Liver (tissue), 9 donors: ENCODE data around the gene KCNIP1. TPM values are rescaled to one million over a fixed set of nuclear protein-coding genes. Genes with fewer than 3 reads are reported as not detected.
A peak's percentile ranks its signal among the peaks of the same experiment; 100 is the strongest.

Experiments used
- DNase-seq: peaks from one replicate; pipeline ENCODE4 v3.0.0-alpha.2; 2017; ENCODE audit warnings: low spot score
- H3K27ac ChIP-seq, 2 donors: one replicate each; pipeline ENCODE4 v1.7.0; 2013; ENCODE audit warnings: inconsistent platforms in 2 of 2, low read length in 2 of 2, control low read depth in 1 of 2, low read depth in 1 of 2, mild to moderate bottlenecking in 1 of 2
- H3K27me3 ChIP-seq, 4 donors: one replicate each; pipeline versions ENCODE4 v1.6.1 to v1.7.0; 2013; ENCODE audit warnings: low read length in 3 of 4, inconsistent platforms in 1 of 4, mild to moderate bottlenecking in 1 of 4, moderate library complexity in 1 of 4; ENCODE audit not compliant: control insufficient read depth in 4 of 4, insufficient read depth in 4 of 4
- H3K36me3 ChIP-seq, 4 donors: one replicate each; pipeline versions ENCODE4 v1.6.1 to v1.7.0; 2013; ENCODE audit warnings: low read length in 3 of 4, mild to moderate bottlenecking in 3 of 4, low read depth in 1 of 4, moderate library complexity in 1 of 4; ENCODE audit not compliant: control insufficient read depth in 4 of 4, insufficient read depth in 3 of 4
- H3K4me1 ChIP-seq, 4 donors: one replicate each; pipeline versions ENCODE4 v1.6.1 to v1.7.0; 2013; ENCODE audit warnings: low read length in 3 of 4, mild to moderate bottlenecking in 3 of 4, moderate library complexity in 1 of 4; ENCODE audit not compliant: control insufficient read depth in 4 of 4, insufficient read depth in 4 of 4
- H3K4me3 ChIP-seq, 3 donors: one replicate each; pipeline versions ENCODE4 v1.6.1 to v1.7.0; 2013; ENCODE audit warnings: low read length in 3 of 3, control low read depth in 1 of 3, low read depth in 1 of 3, mild to moderate bottlenecking in 1 of 3
- H3K9ac ChIP-seq, 2 donors: one replicate each; pipeline ENCODE4 v1.7.0; 2013; ENCODE audit warnings: low read length in 2 of 2, mild to moderate bottlenecking in 2 of 2, moderate library complexity in 2 of 2, control low read depth in 1 of 2, low read depth in 1 of 2
- H3K9me3 ChIP-seq, 4 donors: one replicate each; pipeline versions ENCODE4 v1.6.1 to v1.7.0; 2013; ENCODE audit warnings: low read length in 3 of 4; ENCODE audit not compliant: control insufficient read depth in 4 of 4
- EGR1 ChIP-seq, 2 donors: IDR thresholded peaks; 2 replicates each; pipeline ENCODE4 v1.6.1; 2016 to 2018; ENCODE audit warnings: antibody characterized with exemption in 2 of 2, low read depth in 2 of 2
- FOXA2 ChIP-seq: IDR thresholded peaks from 2 replicates; pipeline ENCODE4 v1.6.1; 2016; ENCODE audit warnings: antibody characterized with exemption
- GABPA ChIP-seq, 2 donors: IDR thresholded peaks in 1 of 2; conservative IDR thresholded peaks in 1 of 2; 2 replicates each; pipeline ENCODE4 v1.6.1; 2016; ENCODE audit warnings: antibody characterized with exemption in 2 of 2, mild to moderate bottlenecking in 1 of 2, moderate library complexity in 1 of 2
- HNF4A ChIP-seq, 2 donors: conservative IDR thresholded peaks; 2 replicates each; pipeline ENCODE4 v1.6.1; 2016; ENCODE audit warnings: antibody characterized with exemption in 2 of 2, mild to moderate bottlenecking in 2 of 2
- JUND ChIP-seq, 2 donors: IDR thresholded peaks; 2 replicates each; pipeline ENCODE4 v1.6.1; 2016; ENCODE audit warnings: antibody characterized with exemption in 2 of 2
- NR2F2 ChIP-seq: IDR thresholded peaks from 2 replicates; pipeline ENCODE4 v1.6.1; 2016; ENCODE audit warnings: antibody characterized with exemption
- RAD21 ChIP-seq, 2 donors: IDR thresholded peaks; 2 replicates each; pipeline ENCODE4 v1.6.1; 2016; ENCODE audit warnings: antibody characterized with exemption in 2 of 2, mild to moderate bottlenecking in 2 of 2
- RXRA ChIP-seq, 2 donors: IDR thresholded peaks; 2 replicates each; pipeline ENCODE4 v1.6.1; 2017 to 2018; ENCODE audit warnings: antibody characterized with exemption in 2 of 2, mild to moderate bottlenecking in 1 of 2
- SP1 ChIP-seq: IDR thresholded peaks from 2 replicates; pipeline ENCODE4 v1.6.1; 2018; ENCODE audit warnings: antibody characterized with exemption, mild to moderate bottlenecking
- YY1 ChIP-seq: IDR thresholded peaks from 2 replicates; pipeline ENCODE4 v1.6.1; 2016; ENCODE audit warnings: antibody characterized with exemption, mild to moderate bottlenecking
- WGBS: extraction: QIAGEN DNeasy Blood & Tissue Kit; methylation state at CpG from one replicate; pipeline ENCODE4 v1.1.7; 2013; 5-methylcytosine and 5-hydroxymethylcytosine counted together
- polyA plus RNA-seq, 2 donors: library from polyadenylated mRNA; stranded (reverse) in 1 of 2; unstranded in 1 of 2; fragments of 200-250 nt in 1 of 2; fragments of >200 nt in 1 of 2; fragmentation: Nextera tagmentation in 1 of 2; extraction: Ambion mirVana in 1 of 2; gene quantifications; one replicate each; pipeline versions ENCODE4 v1.2.1 to v1.2.3, GENCODE V29; 2013 to 2015
- total RNA-seq, 2 donors: library from RNA; depleted of rRNA; stranded (reverse); fragments of >200 nt; gene quantifications; one replicate each; pipeline ENCODE4 v1.2.3, GENCODE V29; 2014
- TF ChIP-seq, protein P1 (sequence below): fragments of 150-350 bp; IDR thresholded peaks from 2 replicates; pipeline ENCODE4 v1.5.1; 2017; ENCODE audit warnings: improper control_type of control experiment, low read depth, low read length; ENCODE audit not compliant: missing input control
- TF ChIP-seq, protein P2 (sequence below): IDR thresholded peaks from 2 replicates; pipeline ENCODE4 v1.6.1; 2016; ENCODE audit warnings: antibody characterized with exemption, mild to moderate bottlenecking
- TF ChIP-seq, protein P3 (sequence below): IDR thresholded peaks from 2 replicates; pipeline ENCODE4 v1.6.1; 2016; ENCODE audit warnings: antibody characterized with exemption
- TF ChIP-seq, protein P4 (sequence below): IDR thresholded peaks from 2 replicates; pipeline ENCODE4 v1.6.1; 2016; ENCODE audit warnings: antibody characterized with exemption
- donor health status: healthy.
- donor health status: healthy.
- donor health status: healthy.
- donor health status: healthy.
- donor health status: healthy.

The KCNIP1 gene
- total and polyA plus RNA-seq, 4 donors, result 0.08 to 0.23 TPM; not detected in 2

DNA sequence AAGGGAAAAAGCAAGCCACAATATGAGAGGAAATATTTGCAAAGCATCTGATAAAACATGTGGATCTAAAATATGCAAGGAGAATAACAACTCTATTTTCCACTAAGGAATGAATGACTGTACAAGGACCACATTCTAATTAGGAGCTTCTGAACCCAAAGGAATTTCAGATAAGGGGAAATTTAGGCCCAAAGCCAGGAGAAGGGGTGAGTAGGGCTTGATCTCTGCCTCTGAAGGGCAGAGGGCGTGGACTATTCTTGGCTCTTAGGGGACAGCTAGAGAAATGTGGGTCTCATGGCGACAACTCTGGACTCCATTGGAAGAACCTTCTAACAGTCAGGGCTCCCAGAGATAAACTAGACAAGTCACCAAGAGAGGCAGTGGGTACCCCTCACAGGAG, 147.0 kb downstream of the KCNIP1 start:
- DNase-seq, result no peak
- H3K36me3 ChIP-seq, result no peaks in the 10 kb centered on the region
- H3K9me3 ChIP-seq, result no peaks in the 10 kb centered on the region
- TF ChIP-seq, protein P1, sequence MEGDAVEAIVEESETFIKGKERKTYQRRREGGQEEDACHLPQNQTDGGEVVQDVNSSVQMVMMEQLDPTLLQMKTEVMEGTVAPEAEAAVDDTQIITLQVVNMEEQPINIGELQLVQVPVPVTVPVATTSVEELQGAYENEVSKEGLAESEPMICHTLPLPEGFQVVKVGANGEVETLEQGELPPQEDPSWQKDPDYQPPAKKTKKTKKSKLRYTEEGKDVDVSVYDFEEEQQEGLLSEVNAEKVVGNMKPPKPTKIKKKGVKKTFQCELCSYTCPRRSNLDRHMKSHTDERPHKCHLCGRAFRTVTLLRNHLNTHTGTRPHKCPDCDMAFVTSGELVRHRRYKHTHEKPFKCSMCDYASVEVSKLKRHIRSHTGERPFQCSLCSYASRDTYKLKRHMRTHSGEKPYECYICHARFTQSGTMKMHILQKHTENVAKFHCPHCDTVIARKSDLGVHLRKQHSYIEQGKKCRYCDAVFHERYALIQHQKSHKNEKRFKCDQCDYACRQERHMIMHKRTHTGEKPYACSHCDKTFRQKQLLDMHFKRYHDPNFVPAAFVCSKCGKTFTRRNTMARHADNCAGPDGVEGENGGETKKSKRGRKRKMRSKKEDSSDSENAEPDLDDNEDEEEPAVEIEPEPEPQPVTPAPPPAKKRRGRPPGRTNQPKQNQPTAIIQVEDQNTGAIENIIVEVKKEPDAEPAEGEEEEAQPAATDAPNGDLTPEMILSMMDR, result no peak
- TF ChIP-seq YY1, result no peak
- TF ChIP-seq NR2F2, result peak; percentile 92
- TF ChIP-seq, protein P2, sequence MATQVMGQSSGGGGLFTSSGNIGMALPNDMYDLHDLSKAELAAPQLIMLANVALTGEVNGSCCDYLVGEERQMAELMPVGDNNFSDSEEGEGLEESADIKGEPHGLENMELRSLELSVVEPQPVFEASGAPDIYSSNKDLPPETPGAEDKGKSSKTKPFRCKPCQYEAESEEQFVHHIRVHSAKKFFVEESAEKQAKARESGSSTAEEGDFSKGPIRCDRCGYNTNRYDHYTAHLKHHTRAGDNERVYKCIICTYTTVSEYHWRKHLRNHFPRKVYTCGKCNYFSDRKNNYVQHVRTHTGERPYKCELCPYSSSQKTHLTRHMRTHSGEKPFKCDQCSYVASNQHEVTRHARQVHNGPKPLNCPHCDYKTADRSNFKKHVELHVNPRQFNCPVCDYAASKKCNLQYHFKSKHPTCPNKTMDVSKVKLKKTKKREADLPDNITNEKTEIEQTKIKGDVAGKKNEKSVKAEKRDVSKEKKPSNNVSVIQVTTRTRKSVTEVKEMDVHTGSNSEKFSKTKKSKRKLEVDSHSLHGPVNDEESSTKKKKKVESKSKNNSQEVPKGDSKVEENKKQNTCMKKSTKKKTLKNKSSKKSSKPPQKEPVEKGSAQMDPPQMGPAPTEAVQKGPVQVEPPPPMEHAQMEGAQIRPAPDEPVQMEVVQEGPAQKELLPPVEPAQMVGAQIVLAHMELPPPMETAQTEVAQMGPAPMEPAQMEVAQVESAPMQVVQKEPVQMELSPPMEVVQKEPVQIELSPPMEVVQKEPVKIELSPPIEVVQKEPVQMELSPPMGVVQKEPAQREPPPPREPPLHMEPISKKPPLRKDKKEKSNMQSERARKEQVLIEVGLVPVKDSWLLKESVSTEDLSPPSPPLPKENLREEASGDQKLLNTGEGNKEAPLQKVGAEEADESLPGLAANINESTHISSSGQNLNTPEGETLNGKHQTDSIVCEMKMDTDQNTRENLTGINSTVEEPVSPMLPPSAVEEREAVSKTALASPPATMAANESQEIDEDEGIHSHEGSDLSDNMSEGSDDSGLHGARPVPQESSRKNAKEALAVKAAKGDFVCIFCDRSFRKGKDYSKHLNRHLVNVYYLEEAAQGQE, result no peak
- TF ChIP-seq RAD21 (IDR thresholded peaks at IDR 0.05), result no peak
- TF ChIP-seq HNF4A (conservative IDR thresholded peaks at IDR 0.05), result no peak
- TF ChIP-seq, protein P3, sequence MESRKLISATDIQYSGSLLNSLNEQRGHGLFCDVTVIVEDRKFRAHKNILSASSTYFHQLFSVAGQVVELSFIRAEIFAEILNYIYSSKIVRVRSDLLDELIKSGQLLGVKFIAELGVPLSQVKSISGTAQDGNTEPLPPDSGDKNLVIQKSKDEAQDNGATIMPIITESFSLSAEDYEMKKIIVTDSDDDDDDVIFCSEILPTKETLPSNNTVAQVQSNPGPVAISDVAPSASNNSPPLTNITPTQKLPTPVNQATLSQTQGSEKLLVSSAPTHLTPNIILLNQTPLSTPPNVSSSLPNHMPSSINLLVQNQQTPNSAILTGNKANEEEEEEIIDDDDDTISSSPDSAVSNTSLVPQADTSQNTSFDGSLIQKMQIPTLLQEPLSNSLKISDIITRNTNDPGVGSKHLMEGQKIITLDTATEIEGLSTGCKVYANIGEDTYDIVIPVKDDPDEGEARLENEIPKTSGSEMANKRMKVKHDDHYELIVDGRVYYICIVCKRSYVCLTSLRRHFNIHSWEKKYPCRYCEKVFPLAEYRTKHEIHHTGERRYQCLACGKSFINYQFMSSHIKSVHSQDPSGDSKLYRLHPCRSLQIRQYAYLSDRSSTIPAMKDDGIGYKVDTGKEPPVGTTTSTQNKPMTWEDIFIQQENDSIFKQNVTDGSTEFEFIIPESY, result no peak
- TF ChIP-seq SP1, result no peak
- no peak overlapping the region for H3K4me3 ChIP-seq
- no peaks in the 10 kb centered on the region for H3K27me3 ChIP-seq
- WGBS, result 75% methylated on average over 2 of the region's 2 CpGs
- H3K27ac ChIP-seq, result no peak overlapping the region
- no peak overlapping the region for H3K9ac ChIP-seq
- no peaks in the 10 kb centered on the region for H3K4me1 ChIP-seq

DNA sequence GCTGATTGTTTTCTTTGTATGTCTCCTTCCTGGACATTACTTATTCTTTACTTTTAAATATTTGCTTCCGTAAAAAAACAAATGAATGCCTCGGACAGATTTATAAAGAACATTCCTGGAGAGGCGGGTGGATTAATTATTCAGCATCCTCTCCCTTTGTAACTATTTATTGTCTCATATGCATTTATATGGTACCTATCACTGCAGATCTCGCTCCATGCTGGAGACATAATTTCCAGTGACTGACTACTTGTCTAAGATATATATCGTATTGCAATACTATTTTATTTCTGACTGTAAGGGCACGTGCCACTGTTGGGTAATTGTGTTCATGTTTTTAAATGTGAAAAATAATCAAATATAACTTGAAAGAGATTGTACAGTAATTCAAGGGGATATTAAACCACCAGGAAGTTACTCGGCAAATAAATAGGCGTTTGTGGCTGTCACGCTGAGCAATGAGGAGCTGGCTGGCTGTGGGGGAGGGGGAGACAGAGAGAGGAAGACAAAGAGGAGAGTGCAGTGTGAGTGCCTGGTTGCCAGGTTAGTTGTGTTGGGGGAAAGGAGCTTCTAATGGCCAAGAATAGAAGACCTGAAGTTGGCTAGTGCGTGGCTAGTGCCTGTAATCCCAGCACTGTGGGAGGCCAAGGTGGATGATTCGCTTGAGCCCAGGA, 147.9 kb downstream of the KCNIP1 start:
- Histone ChIP-seq H3K4me1 (no peaks in the 10 kb centered on the region), H3K4me3 (no peak overlapping the region), H3K27me3 (no peaks in the 10 kb centered on the region), H3K27ac (no peak overlapping the region), H3K9ac (no peak overlapping the region), H3K9me3 (no peaks in the 10 kb centered on the region), H3K36me3 (no peaks in the 10 kb centered on the region)
- WGBS, result 68% methylated on average over 11 of the region's 11 CpGs
- no peak for DNase-seq
- no peak for TF ChIP-seq FOXA2
- TF ChIP-seq, protein P4, sequence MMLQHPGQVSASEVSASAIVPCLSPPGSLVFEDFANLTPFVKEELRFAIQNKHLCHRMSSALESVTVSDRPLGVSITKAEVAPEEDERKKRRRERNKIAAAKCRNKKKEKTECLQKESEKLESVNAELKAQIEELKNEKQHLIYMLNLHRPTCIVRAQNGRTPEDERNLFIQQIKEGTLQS, result no peak
- TF ChIP-seq, protein P1, result no peak
- no peak for TF ChIP-seq JUND (IDR thresholded peaks at IDR 0.05)
- TF ChIP-seq RAD21 (IDR thresholded peaks at IDR 0.05), result no peak
- TF ChIP-seq GABPA (IDR thresholded peaks at IDR 0.05 in 1 of 2, conservative IDR thresholded peaks at IDR 0.05 in 1 of 2), result no peak
- no peak for TF ChIP-seq SP1
- TF ChIP-seq, protein P2, result no peak
- TF ChIP-seq EGR1 (IDR thresholded peaks at IDR 0.05; ENCODE audit: low read depth in 2 of 2), result no peak
- TF ChIP-seq RXRA (IDR thresholded peaks at IDR 0.05), result no peak
- TF ChIP-seq, protein P3, result no peak
